ENCODE data around the gene DROSHA. TPM values are rescaled to one million over a fixed set of nuclear protein-coding genes. Genes with fewer than 3 reads are reported as not detected.
A peak's percentile ranks its signal among the peaks of the same experiment; 100 is the strongest.

The DROSHA gene
- total RNA-seq, 2 experiments from 2014 or later, result 72.5 to 74.3 TPM

- no peak for DNase-seq
- no peaks in the 10 kb centered on the region for H3K27me3 Mint-ChIP-seq
These were observed 6.0 kb upstream of the DROSHA start for GRCh38 chr5:31537851-31538250.

GRCh38 chr5:31537349-31537748 is 5.5 kb upstream of the DROSHA start:
- H3K4me1 Mint-ChIP-seq, result peaks cover 19% of the 10 kb centered on the region
- no peak overlapping the region for H3K4me3 Mint-ChIP-seq
- no peaks in the 10 kb centered on the region for H3K9me3 Mint-ChIP-seq
- H3K27ac Mint-ChIP-seq, result no peak overlapping the region
- no peak for DNase-seq
- no peaks in the 10 kb centered on the region for H3K27me3 Mint-ChIP-seq
- H3K36me3 Mint-ChIP-seq, result peaks cover 15% of the 10 kb centered on the region

More at GRCh38 chr5:31537851-31538250, 6.0 kb upstream of the DROSHA start:
- Mint-ChIP-seq H3K9me3 (no peaks in the 10 kb centered on the region), H3K4me3 (no peak overlapping the region), H3K36me3 (peaks cover 20% of the 10 kb centered on the region), H3K27ac (no peak overlapping the region), H3K4me1 (peaks cover 19% of the 10 kb centered on the region)

GRCh38 chr5:31536873-31537272 is 5.0 kb upstream of the DROSHA start:
- no peaks in the 10 kb centered on the region for H3K27me3 Mint-ChIP-seq
- H3K9me3 Mint-ChIP-seq, result no peaks in the 10 kb centered on the region
- no peak overlapping the region for H3K4me3 Mint-ChIP-seq
- H3K36me3 Mint-ChIP-seq, result peaks cover 15% of the 10 kb centered on the region
- no peak for DNase-seq
- H3K27ac Mint-ChIP-seq, result no peak overlapping the region
- peaks cover 19% of the 10 kb centered on the region for H3K4me1 Mint-ChIP-seq

GRCh38 chr5:31534527-31535046 is 2.7 kb upstream of the DROSHA start:
- no peak for DNase-seq
- Mint-ChIP-seq H3K9me3 (no peaks in the 10 kb centered on the region), H3K36me3 (peaks cover 17% of the 10 kb centered on the region), H3K27ac (no peak overlapping the region), H3K27me3 (no peaks in the 10 kb centered on the region), H3K4me3 (no peak overlapping the region), H3K4me1 (peaks cover 29% of the 10 kb centered on the region)

- H3K36me3 Mint-ChIP-seq, result peaks cover 37% of the 10 kb centered on the region
- peaks cover 29% of the 10 kb centered on the region for H3K4me1 Mint-ChIP-seq
- DNase-seq, result peak; percentile 32
- no peaks in the 10 kb centered on the region for H3K27me3 Mint-ChIP-seq
- H3K27ac Mint-ChIP-seq, result peak overlapping the region; percentile 82
- peak overlapping the region; percentile 85 for H3K4me3 Mint-ChIP-seq
- no peaks in the 10 kb centered on the region for H3K9me3 Mint-ChIP-seq
These were observed 378 bp downstream of the DROSHA start for GRCh38 chr5:31531543-31531887.

- Mint-ChIP-seq H3K27ac (peak overlapping the region; percentile 82), H3K36me3 (peaks cover 42% of the 10 kb centered on the region), H3K9me3 (no peaks in the 10 kb centered on the region)
These were observed 1.2 kb downstream of the DROSHA start for GRCh38 chr5:31530541-31531265.

GRCh38 chr5:31523041-31523440 is 8.9 kb downstream of the DROSHA start:
- H3K9me3 Mint-ChIP-seq, result no peaks in the 10 kb centered on the region
- H3K27ac Mint-ChIP-seq, result no peak overlapping the region
- H3K36me3 Mint-ChIP-seq, result peaks cover 40% of the 10 kb centered on the region
- H3K4me1 Mint-ChIP-seq, result peaks cover 10% of the 10 kb centered on the region
- DNase-seq, result no peak
- H3K27me3 Mint-ChIP-seq, result no peaks in the 10 kb centered on the region
- H3K4me3 Mint-ChIP-seq, result no peak overlapping the region

More at GRCh38 chr5:31530541-31531265, 1.2 kb downstream of the DROSHA start:
- H3K27me3 Mint-ChIP-seq, result no peaks in the 10 kb centered on the region
- peak overlapping the region; percentile 85 for H3K4me3 Mint-ChIP-seq
- DNase-seq, result no peak
- peaks cover 29% of the 10 kb centered on the region for H3K4me1 Mint-ChIP-seq

- Mint-ChIP-seq H3K4me1 (peaks cover 7% of the 10 kb centered on the region), H3K27me3 (no peaks in the 10 kb centered on the region), H3K36me3 (peaks cover 32% of the 10 kb centered on the region), H3K27ac (no peak overlapping the region), H3K4me3 (no peak overlapping the region), H3K9me3 (no peaks in the 10 kb centered on the region)
- DNase-seq, result no peak
These were observed 15.1 kb downstream of the DROSHA start for GRCh38 chr5:31516802-31517201.

GRCh38 chr5:31511305-31511704 is 20.6 kb downstream of the DROSHA start:
- H3K27me3 Mint-ChIP-seq, result no peaks in the 10 kb centered on the region
- no peak for DNase-seq
- peaks cover 50% of the 10 kb centered on the region for H3K36me3 Mint-ChIP-seq
- H3K4me3 Mint-ChIP-seq, result no peak overlapping the region
- H3K9me3 Mint-ChIP-seq, result no peaks in the 10 kb centered on the region
- no peak overlapping the region for H3K27ac Mint-ChIP-seq
- no peaks in the 10 kb centered on the region for H3K4me1 Mint-ChIP-seq

GRCh38 chr5:31504529-31504928 is 27.4 kb downstream of the DROSHA start:
- Mint-ChIP-seq H3K4me1 (no peaks in the 10 kb centered on the region), H3K27me3 (no peaks in the 10 kb centered on the region), H3K27ac (no peak overlapping the region), H3K36me3 (peaks cover 46% of the 10 kb centered on the region), H3K4me3 (no peak overlapping the region), H3K9me3 (no peaks in the 10 kb centered on the region)
- DNase-seq, result no peak

GRCh38 chr5:31502506-31502905 is 29.4 kb downstream of the DROSHA start:
- Mint-ChIP-seq H3K27ac (no peak overlapping the region), H3K9me3 (no peaks in the 10 kb centered on the region), H3K27me3 (no peaks in the 10 kb centered on the region), H3K36me3 (peaks cover 45% of the 10 kb centered on the region), H3K4me1 (no peaks in the 10 kb centered on the region), H3K4me3 (no peak overlapping the region)
- no peak for DNase-seq

- Mint-ChIP-seq H3K4me3 (no peak overlapping the region), H3K27ac (no peak overlapping the region), H3K9me3 (no peaks in the 10 kb centered on the region), H3K4me1 (no peaks in the 10 kb centered on the region), H3K27me3 (no peaks in the 10 kb centered on the region), H3K36me3 (peaks cover 43% of the 10 kb centered on the region)
- DNase-seq, result no peak
These were observed 31.6 kb downstream of the DROSHA start for GRCh38 chr5:31500256-31500655.

- no peaks in the 10 kb centered on the region for H3K9me3 Mint-ChIP-seq
- H3K4me1 Mint-ChIP-seq, result no peaks in the 10 kb centered on the region
- no peak overlapping the region for H3K4me3 Mint-ChIP-seq
- H3K27ac Mint-ChIP-seq, result no peak overlapping the region
- H3K36me3 Mint-ChIP-seq, result peaks cover 34% of the 10 kb centered on the region
- DNase-seq, result no peak
- no peaks in the 10 kb centered on the region for H3K27me3 Mint-ChIP-seq
These were observed 35.0 kb downstream of the DROSHA start for GRCh38 chr5:31496891-31497290.

GRCh38 chr5:31496301-31496700 is 35.6 kb downstream of the DROSHA start:
- H3K36me3 Mint-ChIP-seq, result peaks cover 33% of the 10 kb centered on the region
- H3K4me1 Mint-ChIP-seq, result no peaks in the 10 kb centered on the region
- no peaks in the 10 kb centered on the region for H3K27me3 Mint-ChIP-seq
- H3K27ac Mint-ChIP-seq, result no peak overlapping the region
- no peak for DNase-seq
- H3K9me3 Mint-ChIP-seq, result no peaks in the 10 kb centered on the region
- H3K4me3 Mint-ChIP-seq, result no peak overlapping the region

GRCh38 chr5:31495336-31495735 is 36.6 kb downstream of the DROSHA start:
- no peaks in the 10 kb centered on the region for H3K27me3 Mint-ChIP-seq
- no peak overlapping the region for H3K4me3 Mint-ChIP-seq
- H3K27ac Mint-ChIP-seq, result no peak overlapping the region
- H3K36me3 Mint-ChIP-seq, result peaks cover 36% of the 10 kb centered on the region
- H3K4me1 Mint-ChIP-seq, result no peaks in the 10 kb centered on the region
- no peaks in the 10 kb centered on the region for H3K9me3 Mint-ChIP-seq
- no peak for DNase-seq

GRCh38 chr5:31492869-31493268 is 39.0 kb downstream of the DROSHA start:
- Mint-ChIP-seq H3K36me3 (peaks cover 33% of the 10 kb centered on the region), H3K27ac (no peak overlapping the region), H3K4me3 (no peak overlapping the region), H3K9me3 (no peaks in the 10 kb centered on the region), H3K4me1 (no peaks in the 10 kb centered on the region), H3K27me3 (no peaks in the 10 kb centered on the region)
- DNase-seq, result no peak

All from activated naive CD8-positive, alpha-beta T cell treated with anti-CD3 and anti-CD28 coated beads for 36 hours (primary cell).